Suppressor macrophage treated with lipopolysaccharide for 1 hour (primary cell): ENCODE results near the gene C10orf105.
A peak's percentile ranks its signal among the peaks of the same experiment; 100 is the strongest.

Source experiments
- DNase-seq, 3 donors: peaks; one replicate each; pipeline ENCODE4 v3.0.0-alpha.2; 2020 to 2022

The C10orf105 gene

GRCh38 chr10:71737001-71737833, 17.6 kb upstream of the C10orf105 start:
- DNase-seq, result no peak

GRCh38 chr10:71736570-71736952, 17.0 kb upstream of the C10orf105 start:
- DNase-seq, result no peak

GRCh38 chr10:71735709-71736569, 16.4 kb upstream of the C10orf105 start:
- no peak for DNase-seq

- DNase-seq, result no peak
These were observed 15.2 kb upstream of the C10orf105 start for GRCh38 chr10:71734797-71735196.

- DNase-seq, result no peak
These were observed 12.2 kb upstream of the C10orf105 start for GRCh38 chr10:71731791-71732190.

GRCh38 chr10:71729161-71729636, 9.6 kb upstream of the C10orf105 start:
- peak; percentile 83 to 89 (median 85) for DNase-seq

- DNase-seq, result peak; percentile 77 to 89 (median 84)
These were observed 8.5 kb upstream of the C10orf105 start for GRCh38 chr10:71727738-71728737.

- peak; percentile 74 to 87 (median 86) for DNase-seq
These were observed 7.6 kb upstream of the C10orf105 start for GRCh38 chr10:71727105-71727737.

GRCh38 chr10:71726580-71727104, 7.1 kb upstream of the C10orf105 start:
- DNase-seq, result peak in 2 of 3 donors; percentile 26 to 36

- peak; percentile 76 to 77 (median 76) for DNase-seq
These were observed 6.5 kb upstream of the C10orf105 start for GRCh38 chr10:71725998-71726579.

- no peak for DNase-seq
These were observed 5.7 kb upstream of the C10orf105 start for GRCh38 chr10:71725249-71725648.

- no peak for DNase-seq
These were observed 5.0 kb upstream of the C10orf105 start for GRCh38 chr10:71724539-71724938.

GRCh38 chr10:71723311-71723710, 3.7 kb upstream of the C10orf105 start:
- no peak for DNase-seq

GRCh38 chr10:71722849-71723248, 3.3 kb upstream of the C10orf105 start:
- no peak for DNase-seq

- no peak for DNase-seq
These were observed 1.7 kb upstream of the C10orf105 start for GRCh38 chr10:71721313-71721712.

GRCh38 chr10:71720288-71720687, 710 bp upstream of the C10orf105 start:
- DNase-seq, result no peak

GRCh38 chr10:71719042-71719441, 536 bp downstream of the C10orf105 start:
- DNase-seq, result no peak

GRCh38 chr10:71718165-71718698, 1.3 kb downstream of the C10orf105 start:
- no peak for DNase-seq

- no peak for DNase-seq
These were observed 2.0 kb downstream of the C10orf105 start for GRCh38 chr10:71717551-71717951.

GRCh38 chr10:71717056-71717455, 2.5 kb downstream of the C10orf105 start:
- DNase-seq, result no peak

GRCh38 chr10:71716426-71716825, 3.2 kb downstream of the C10orf105 start:
- DNase-seq, result no peak
